ENCODE results near the gene TMEM139.

Gene TMEM139

DNA sequence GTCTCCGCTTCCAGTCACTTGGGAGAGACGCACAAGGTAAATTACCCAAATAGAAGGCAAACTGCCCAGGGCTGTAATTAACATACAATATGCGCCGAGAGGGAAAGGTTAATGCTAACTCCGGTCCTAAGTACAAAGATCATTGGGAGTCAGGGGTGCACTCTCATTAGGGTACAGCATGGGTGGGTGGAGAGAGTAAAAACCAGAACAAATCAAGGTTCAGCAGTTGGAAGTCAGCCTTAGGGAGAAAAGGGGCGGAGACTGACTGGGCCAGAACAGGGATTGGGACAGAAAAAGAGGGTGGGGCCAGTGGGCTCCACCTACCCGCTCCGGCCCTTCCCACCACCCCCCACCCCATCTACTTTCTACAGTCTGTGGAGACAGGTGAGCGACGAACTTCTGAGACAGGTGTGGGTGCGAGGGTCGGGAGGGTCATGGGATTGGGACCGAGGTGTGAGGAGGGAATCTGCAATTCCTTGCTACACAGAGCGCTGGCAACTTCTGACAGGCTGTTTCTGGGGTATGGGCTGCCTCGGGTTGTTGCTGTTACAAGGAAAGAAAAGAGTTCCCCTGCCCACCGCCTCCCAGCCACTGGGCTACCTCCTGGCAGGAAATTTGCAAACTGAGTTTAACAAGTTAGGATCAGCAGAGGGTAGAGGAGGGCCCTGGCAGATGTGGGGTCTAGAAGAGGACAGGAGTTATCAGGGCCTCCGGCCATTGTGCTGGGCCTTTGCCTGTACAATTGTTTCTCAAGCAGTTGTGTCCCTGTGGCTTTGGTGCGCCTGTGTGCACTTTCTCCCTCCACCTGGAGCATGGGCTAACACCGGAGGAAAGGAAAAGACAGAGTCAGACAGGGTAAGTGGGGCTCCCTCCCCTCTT is at the start of gene TMEM139:
TMEM139 (plus strand) TSS at position 368 of the 879 bp plus-strand sequence. CDS start 1,000 bp downstream, outside the sequence.
- no peak for DNase-seq

DNA sequence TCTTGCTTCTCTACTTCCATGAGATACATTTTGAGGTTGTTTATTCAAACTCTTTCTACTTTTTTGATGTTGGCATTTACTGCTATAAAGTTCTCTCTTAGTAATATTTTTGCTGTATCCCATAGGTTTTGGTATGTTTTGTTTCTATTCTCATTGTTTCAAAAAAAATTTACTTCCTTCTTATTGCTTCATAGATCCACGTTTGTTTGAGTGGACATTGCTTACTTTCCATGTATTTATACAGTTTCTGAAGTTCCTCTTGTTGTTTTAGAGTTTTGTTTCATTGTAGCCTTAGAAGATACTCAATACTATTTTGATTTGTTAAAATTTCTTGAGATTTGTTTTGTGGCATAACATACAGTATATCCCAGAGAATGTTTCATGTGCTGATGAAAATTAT is 49.2 kb upstream of the TMEM139 start:
- DNase-seq = no peak

DNA sequence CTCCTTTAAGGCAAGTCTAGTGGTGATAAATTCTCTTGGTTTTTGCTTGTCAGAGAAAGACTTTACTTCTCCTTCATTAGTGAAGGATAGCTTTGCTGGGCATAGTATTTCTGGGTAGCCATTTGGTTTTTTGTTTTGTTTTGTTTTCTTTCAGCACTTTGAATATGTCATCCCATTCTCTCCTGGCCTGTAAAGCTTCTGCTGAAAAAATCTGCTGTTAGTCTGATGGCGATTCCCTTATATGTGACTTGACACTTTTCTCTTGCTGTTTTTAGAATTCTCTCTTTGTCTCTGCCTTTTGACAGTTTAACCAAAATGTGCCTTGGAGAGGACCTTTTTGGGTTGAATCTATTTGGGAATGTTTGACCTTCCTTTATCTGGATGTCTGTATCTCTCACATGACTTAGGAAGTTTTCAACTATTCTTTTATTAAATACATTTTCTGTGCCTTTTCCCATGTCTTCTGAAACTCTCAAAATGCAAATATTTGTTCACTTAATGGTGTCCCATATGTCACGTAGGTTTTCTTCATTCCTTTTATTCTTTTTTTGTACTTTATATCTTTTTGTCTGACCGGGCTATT is 48.3 kb upstream of the TMEM139 start:
- DNase-seq = no peak

- DNase-seq = no peak
Observed at GRCh38 chr7:143237366-143237765, 47.4 kb upstream of the TMEM139 start.

DNA sequence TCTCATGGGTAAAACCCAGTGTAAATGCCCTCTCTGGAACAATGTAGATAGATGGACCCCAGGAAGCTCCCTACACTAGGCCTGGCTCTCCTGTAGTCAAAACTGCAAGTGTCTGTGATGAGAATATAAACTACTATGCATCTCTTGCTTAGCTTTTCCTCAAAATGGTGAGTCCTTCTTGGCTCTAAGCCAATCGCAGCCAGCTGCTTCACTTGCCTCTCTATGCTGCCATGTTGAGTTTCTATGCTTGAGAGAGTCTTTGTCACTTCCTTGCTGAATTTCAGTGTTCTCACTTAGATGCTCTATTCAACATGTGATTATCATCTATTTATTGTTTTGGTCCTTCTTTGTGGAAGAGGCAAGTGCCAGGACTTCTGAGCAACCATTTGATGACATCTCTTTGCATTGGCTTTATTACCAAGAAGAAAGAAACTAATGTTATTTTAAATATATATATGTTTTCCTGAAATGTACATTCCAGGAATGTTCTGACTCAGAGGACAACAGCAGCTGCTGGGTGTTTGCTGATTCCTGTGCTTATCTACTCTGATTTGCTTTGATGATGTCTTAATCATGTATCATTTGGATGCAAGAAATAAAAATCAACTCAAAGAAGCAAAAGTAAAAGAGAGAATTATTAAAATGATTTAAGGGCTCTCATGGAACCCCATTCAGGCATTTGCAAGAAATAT is 46.3 kb upstream of the TMEM139 start:
- DNase-seq = no peak

DNA sequence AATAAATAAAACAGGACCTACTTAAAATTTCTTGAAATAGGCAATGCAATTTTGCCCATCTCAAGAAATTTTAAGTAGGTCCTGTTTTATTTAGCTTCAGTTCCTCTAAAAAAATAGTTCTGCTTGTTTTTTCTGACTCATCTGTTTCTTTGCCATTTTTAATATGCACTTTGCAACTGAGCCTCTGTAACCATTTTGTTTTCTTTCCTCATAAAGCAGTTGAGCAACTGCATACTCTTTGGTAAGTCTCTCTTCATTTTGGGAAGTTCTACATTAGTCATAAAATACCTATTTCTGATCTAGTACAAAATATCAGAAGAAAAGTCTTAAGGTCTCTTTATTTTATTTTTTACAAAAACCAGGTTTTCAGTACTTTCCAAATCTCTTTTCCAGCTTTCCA is 44.9 kb upstream of the TMEM139 start:
- DNase-seq = no peak

GRCh38 chr7:143240291-143241168 is 44.2 kb upstream of the TMEM139 start:
- DNase-seq = peak; percentile 43

DNA sequence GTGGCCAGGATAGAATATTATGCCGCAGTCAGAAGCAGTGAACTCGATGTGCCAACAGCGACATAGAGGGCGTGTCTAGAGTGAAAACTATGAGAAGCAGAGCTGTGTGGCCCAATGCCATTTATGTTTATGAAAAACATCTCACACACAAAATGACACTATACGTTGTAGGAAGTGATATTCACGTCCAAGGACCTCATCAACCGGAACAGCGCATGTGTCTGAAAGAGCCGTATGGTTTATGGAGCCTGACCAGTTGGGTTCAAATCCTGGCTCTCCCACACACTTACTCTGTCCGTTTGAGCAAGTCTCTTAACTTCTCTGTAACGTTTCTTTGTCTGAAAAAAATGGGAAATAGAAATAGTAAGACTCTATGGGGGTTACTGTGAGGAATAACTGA is 42.5 kb upstream of the TMEM139 start:
- DNase-seq = no peak

DNA sequence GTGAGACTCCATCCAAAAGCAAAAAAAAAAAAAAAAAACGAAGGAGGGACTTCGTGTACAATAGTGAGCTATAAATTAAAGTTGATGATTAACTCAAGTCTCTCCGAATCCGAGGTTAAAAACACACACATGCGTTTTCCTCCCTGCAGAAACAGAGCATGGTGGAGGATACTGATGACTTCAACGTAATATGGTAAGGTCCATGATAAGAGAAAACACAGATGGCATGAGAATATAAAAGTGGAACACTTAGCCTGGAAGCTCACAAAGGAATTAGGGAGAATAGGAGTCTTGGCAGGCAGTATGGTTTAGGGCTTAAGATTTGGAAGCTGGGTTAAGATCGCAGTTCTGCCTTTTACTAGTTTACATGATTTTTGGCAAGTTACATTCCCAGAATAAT is 41.6 kb upstream of the TMEM139 start:
- no peak for DNase-seq

DNA sequence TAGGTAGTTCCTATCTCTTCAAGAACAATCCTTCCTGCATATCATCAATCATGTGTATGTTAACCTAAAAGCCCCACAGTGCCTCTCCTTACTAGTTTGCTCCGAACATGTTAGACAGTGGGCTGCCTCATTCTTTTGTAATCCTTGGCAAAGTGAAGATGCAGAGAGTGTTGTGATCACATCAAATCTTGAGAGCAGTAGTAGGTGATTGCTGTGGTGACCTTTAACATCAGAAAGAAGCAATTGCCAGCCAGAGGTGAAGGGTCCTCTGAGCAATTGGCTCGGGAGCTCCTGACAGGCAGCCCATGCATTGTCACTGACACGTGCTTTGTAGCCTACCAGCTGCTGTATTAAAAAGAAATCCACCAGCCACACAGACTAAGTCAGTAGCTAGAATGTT is 41.1 kb upstream of the TMEM139 start:
- no peak for DNase-seq

GRCh38 chr7:143244321-143244720 is 40.4 kb upstream of the TMEM139 start:
- no peak for DNase-seq

DNA sequence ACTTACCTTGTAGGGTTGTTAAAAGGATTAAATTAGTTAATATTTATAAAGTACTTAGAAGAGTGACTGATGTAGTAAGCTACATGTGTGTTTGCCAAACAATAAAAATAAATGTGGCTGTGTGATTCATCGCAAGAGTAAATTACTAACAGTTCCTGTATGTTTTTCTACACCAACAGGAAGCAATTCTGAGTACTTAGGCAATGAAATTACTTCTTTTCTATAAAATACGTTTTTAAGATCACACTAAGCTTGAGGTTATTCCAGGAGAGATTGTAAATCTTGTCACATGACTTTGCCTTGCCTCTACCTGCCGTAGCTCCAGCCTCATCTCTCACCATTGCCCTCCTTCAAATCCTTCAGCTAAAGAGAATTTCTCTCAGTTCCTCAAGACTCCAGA is 39.6 kb upstream of the TMEM139 start:
- no peak for DNase-seq

- DNase-seq = no peak
Observed at GRCh38 chr7:143247372-143247771, 37.4 kb upstream of the TMEM139 start.

- no peak for DNase-seq
Observed at GRCh38 chr7:143248761-143249354, 35.9 kb upstream of the TMEM139 start.

GRCh38 chr7:143250199-143250598 is 34.6 kb upstream of the TMEM139 start:
- DNase-seq = no peak

DNA sequence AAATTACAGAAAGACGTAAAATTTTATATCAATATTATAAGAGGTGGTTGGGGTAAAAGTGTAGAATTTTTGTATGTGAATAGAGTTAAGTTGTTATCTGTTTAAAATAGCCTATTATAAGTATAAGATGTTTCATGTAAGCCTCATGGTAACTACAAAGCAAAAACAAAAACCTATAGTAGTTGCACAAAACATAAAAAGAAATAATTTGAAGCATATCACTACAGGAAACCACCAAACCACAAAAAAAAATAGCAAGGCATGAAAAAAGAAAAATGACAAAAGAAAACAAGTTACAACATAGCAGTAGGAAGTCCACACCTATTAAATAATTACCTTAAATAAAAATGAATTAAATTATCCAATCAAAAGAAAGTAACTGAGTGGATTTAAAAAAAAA is 33.9 kb upstream of the TMEM139 start:
- DNase-seq = no peak

- no peak for DNase-seq
Observed at GRCh38 chr7:143252006-143252405, 32.8 kb upstream of the TMEM139 start.

DNA sequence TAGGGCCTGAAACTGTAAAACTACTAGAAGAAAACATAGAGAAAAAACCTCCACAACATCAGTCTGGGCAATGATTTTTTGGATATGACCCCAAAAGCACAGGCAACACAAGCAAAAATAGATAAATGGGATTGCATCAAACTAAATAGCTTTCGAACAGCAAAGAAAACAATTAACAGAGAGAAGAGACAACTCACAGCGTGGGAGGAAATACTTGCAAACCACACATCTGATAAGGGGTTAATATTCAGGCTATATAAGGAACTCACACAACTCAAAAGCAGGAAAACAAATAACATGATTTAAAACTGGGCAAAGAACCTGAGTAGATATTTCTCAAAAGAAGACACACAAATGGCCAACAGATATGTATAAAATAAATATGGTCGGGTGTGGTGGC is 29.2 kb upstream of the TMEM139 start:
- no peak for DNase-seq

DNA sequence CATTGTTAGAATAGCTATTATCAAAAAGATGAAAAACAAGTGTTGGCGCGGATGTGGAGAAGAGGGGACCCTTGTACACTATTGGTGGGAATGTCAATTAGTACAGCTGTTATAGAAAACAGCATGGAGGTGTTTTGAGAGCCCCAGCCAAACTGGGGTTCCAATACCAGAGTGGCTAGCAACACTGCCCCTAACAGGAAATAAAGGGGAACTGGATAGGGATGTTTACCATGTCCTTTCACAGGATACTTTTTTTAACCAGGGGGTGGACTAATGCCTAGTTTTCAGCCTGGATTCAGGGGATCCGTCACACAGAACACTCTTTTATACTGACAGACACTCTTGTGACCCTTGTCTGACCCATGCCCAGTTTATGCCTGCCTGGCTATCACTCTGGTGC is 28.4 kb upstream of the TMEM139 start:
- no peak for DNase-seq

DNA sequence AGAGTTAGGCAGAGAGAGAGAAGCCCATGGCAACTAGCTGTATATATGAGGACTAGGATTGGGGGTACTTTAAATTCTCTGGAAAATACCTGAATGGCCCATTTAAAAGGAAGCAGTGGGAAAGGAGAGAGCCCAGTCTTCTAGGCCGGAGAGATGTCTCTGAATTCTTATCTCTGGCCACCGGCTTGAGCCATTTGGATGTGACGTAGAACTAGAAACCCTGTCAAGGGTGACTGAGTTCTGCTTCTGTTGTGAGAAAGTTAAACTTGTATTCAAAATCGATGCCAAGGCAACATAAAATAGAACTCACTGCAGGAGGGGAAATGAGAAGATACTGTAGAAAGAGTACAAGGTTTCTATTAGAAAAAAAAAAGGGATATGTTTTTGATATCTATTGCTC is 27.8 kb upstream of the TMEM139 start:
- DNase-seq = no peak

DNA sequence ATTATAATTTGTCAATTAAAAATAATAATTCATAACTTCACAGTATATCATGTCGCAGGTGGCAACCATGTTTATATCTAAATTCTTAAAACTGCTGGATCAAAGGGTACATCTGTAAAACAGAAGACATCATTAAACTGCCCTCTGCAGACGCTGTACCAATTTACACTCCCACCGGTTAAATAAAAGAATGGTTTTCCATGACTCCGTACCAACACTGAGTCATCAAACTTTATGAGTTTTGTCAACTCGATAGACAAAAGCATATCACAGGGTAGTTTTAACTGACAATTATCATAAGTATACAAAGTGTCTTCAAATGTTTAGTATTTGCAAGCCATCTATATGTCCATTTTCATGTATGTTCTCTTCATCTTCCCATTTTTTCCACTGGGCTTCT is 27.3 kb upstream of the TMEM139 start:
- no peak for DNase-seq

DNA sequence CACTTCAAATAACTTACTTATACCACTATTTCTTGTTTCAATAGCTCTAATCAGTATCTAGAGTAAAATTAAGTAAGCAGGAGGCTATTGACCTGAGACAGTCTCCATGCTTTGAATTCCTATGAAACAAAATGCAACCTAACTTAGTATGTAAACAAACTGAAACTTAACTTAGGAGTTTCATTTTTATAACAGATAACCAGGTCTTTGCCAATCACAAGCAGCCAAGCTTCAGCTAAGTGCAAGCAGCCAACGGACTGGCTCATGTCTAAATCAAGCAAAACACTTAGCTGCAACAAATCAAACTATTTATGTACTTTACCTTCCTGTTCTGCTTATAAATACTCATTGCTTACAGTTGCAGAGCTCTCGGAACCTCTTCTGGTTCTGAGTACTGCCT is 25.9 kb upstream of the TMEM139 start:
- DNase-seq = no peak

DNA sequence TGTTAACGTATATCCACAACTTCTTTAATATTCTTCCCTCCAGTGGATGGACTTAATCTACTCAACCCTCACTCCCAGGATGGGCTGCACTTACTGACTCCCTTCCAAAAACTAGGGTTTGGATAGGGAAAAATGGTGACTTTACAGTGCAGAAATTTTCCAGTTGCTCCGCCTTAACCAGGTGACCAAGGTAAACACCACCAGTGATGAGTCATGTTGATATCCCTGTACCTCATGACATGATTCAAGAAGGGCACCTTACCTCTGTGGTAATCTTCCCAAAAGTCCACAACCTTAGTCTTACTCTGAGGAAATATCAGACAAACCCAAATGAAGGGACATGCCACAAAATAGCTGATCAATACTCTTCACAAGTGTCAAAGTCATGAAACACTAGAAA is 25.0 kb upstream of the TMEM139 start:
- DNase-seq = no peak

Data from stimulated activated CD4-positive, alpha-beta T cell treated with anti-CD3 and anti-CD28 coated beads, Interleukin-12 subunit alpha, Interleukin-12 subunit beta, amount 100 ng/mL, for 4 hours (primary cell).